ENCODE results near the gene FREM2. TPM values are rescaled to one million over a fixed set of nuclear protein-coding genes. Genes with fewer than 3 reads are reported as not detected.

Gene FREM2
- total RNA-seq, 1 donor from 2014 or later, result 0.54 TPM

- Mint-ChIP-seq H3K27ac (ENCODE audit: unreplicated experiment) (no peak overlapping the region), H3K27me3 (ENCODE audit: unreplicated experiment) (peaks cover 4% of the 10 kb centered on the region), H3K9me3 (ENCODE audit: unreplicated experiment) (no peaks in the 10 kb centered on the region), H3K4me1 (ENCODE audit: low read depth, unreplicated experiment) (no peaks in the 10 kb centered on the region), H3K4me3 (ENCODE audit: unreplicated experiment) (no peak overlapping the region), H3K36me3 (ENCODE audit: unreplicated experiment) (no peaks in the 10 kb centered on the region)
- TF ChIP-seq CTCF (IDR thresholded peaks at IDR 0.05; ENCODE audit: partially characterized antibody, unreplicated experiment), result no peak
- DNase-seq, result no peak
Measured at GRCh38 chr13:38826182-38826813, 139.4 kb downstream of the FREM2 start.

- no peaks in the 10 kb centered on the region for H3K4me1 Mint-ChIP-seq (ENCODE audit: low read depth, unreplicated experiment)
- H3K36me3 Mint-ChIP-seq (ENCODE audit: unreplicated experiment), result no peaks in the 10 kb centered on the region
- DNase-seq, result no peak
- TF ChIP-seq CTCF (IDR thresholded peaks at IDR 0.05; ENCODE audit: partially characterized antibody, unreplicated experiment), result no peak
- peaks cover 4% of the 10 kb centered on the region for H3K27me3 Mint-ChIP-seq (ENCODE audit: unreplicated experiment)
- H3K4me3 Mint-ChIP-seq (ENCODE audit: unreplicated experiment), result no peak overlapping the region
- no peaks in the 10 kb centered on the region for H3K9me3 Mint-ChIP-seq (ENCODE audit: unreplicated experiment)
- H3K27ac Mint-ChIP-seq (ENCODE audit: unreplicated experiment), result no peak overlapping the region
Measured at GRCh38 chr13:38830442-38831045, 143.7 kb downstream of the FREM2 start.

- no peaks in the 10 kb centered on the region for H3K27me3 Mint-ChIP-seq (ENCODE audit: unreplicated experiment)
- H3K4me1 Mint-ChIP-seq (ENCODE audit: low read depth, unreplicated experiment), result no peaks in the 10 kb centered on the region
- H3K36me3 Mint-ChIP-seq (ENCODE audit: unreplicated experiment), result no peaks in the 10 kb centered on the region
- no peak overlapping the region for H3K27ac Mint-ChIP-seq (ENCODE audit: unreplicated experiment)
- no peak for DNase-seq
- no peak for TF ChIP-seq CTCF (IDR thresholded peaks at IDR 0.05; ENCODE audit: partially characterized antibody, unreplicated experiment)
- peaks cover 2% of the 10 kb centered on the region for H3K9me3 Mint-ChIP-seq (ENCODE audit: unreplicated experiment)
- H3K4me3 Mint-ChIP-seq (ENCODE audit: unreplicated experiment), result no peak overlapping the region
Measured at GRCh38 chr13:38844581-38844980, 157.7 kb downstream of the FREM2 start.

GRCh38 chr13:38848360-38848759 is 161.5 kb downstream of the FREM2 start:
- H3K4me3 Mint-ChIP-seq (ENCODE audit: unreplicated experiment), result no peak overlapping the region
- H3K27me3 Mint-ChIP-seq (ENCODE audit: unreplicated experiment), result peaks cover 2% of the 10 kb centered on the region
- no peak for DNase-seq
- H3K36me3 Mint-ChIP-seq (ENCODE audit: unreplicated experiment), result no peaks in the 10 kb centered on the region
- no peak overlapping the region for H3K27ac Mint-ChIP-seq (ENCODE audit: unreplicated experiment)
- H3K4me1 Mint-ChIP-seq (ENCODE audit: low read depth, unreplicated experiment), result peaks cover 3% of the 10 kb centered on the region
- H3K9me3 Mint-ChIP-seq (ENCODE audit: unreplicated experiment), result no peaks in the 10 kb centered on the region
- TF ChIP-seq CTCF (IDR thresholded peaks at IDR 0.05; ENCODE audit: partially characterized antibody, unreplicated experiment), result no peak

GRCh38 chr13:38849315-38849714 is 162.4 kb downstream of the FREM2 start:
- no peak for TF ChIP-seq CTCF (IDR thresholded peaks at IDR 0.05; ENCODE audit: partially characterized antibody, unreplicated experiment)
- no peak overlapping the region for H3K4me3 Mint-ChIP-seq (ENCODE audit: unreplicated experiment)
- DNase-seq, result no peak
- H3K4me1 Mint-ChIP-seq (ENCODE audit: low read depth, unreplicated experiment), result peaks cover 3% of the 10 kb centered on the region
- H3K27me3 Mint-ChIP-seq (ENCODE audit: unreplicated experiment), result peaks cover 2% of the 10 kb centered on the region
- H3K27ac Mint-ChIP-seq (ENCODE audit: unreplicated experiment), result no peak overlapping the region
- H3K36me3 Mint-ChIP-seq (ENCODE audit: unreplicated experiment), result no peaks in the 10 kb centered on the region
- no peaks in the 10 kb centered on the region for H3K9me3 Mint-ChIP-seq (ENCODE audit: unreplicated experiment)
